KOPT-K1 (cell line): ENCODE results near the gene TIAM2.
"Not testable (repeated sequence)": the region's sequence is repeated elsewhere in the genome, so short reads cannot be mapped to it uniquely, and the experiment has no call there.

Source experiments
- H3K27ac ChIP-seq: fragments of 200-600 bp; sonication (generic); 2 replicates; pipeline ENCODE4 v1.5.1; 2016; ENCODE audit warnings: antibody characterized with exemption, mild to moderate bottlenecking, low read depth, low read length; ENCODE audit not compliant: poor library complexity, severe bottlenecking
- H3K36me3 ChIP-seq: fragments of 200-600 bp; sonication (generic); 2 replicates; pipeline ENCODE4 v1.5.1; 2017; ENCODE audit warnings: antibody characterized with exemption, mild to moderate bottlenecking, low read length, moderate library complexity; ENCODE audit not compliant: insufficient read depth
- H3K9me3 ChIP-seq: fragments of 200-600 bp; sonication (generic); 2 replicates; pipeline ENCODE4 v1.5.1; 2017; ENCODE audit warnings: antibody characterized with exemption, low read length, mild to moderate bottlenecking; ENCODE audit not compliant: insufficient read depth, poor library complexity, severe bottlenecking

Gene TIAM2

DNA sequence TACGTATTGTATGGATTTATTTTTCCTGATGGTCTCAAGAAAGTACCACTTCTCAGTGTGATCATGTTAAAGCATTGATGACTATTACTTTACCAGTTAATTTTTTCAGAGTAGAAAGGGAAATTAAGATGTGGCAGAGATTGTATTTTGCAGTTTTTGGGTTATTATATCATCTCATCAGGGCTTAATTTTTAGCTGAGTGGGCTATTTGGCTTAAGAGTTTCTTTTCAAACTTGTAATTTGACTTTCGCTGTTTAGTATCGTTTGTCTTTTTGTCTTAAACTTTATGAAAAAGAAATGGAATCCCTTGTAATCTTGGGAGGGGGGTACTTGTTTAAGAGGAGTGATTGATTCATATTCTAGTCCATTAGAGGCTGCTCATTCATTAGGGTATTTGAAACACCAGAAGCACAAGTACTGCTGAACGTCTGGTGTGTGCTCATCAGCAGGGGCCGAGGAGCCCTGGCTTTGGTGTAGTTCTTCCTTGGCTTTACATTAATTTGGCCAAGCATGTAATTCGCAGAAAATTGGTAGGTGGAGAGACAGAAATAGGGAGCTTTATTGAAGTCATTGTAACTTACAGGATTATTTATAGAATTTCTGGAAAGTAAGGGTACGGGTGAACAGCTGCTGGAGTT lies 112.4 kb downstream of the TIAM2 start:
- Histone ChIP-seq H3K36me3 (no peaks in the 10 kb centered on the region), H3K27ac (no peak overlapping the region)

DNA sequence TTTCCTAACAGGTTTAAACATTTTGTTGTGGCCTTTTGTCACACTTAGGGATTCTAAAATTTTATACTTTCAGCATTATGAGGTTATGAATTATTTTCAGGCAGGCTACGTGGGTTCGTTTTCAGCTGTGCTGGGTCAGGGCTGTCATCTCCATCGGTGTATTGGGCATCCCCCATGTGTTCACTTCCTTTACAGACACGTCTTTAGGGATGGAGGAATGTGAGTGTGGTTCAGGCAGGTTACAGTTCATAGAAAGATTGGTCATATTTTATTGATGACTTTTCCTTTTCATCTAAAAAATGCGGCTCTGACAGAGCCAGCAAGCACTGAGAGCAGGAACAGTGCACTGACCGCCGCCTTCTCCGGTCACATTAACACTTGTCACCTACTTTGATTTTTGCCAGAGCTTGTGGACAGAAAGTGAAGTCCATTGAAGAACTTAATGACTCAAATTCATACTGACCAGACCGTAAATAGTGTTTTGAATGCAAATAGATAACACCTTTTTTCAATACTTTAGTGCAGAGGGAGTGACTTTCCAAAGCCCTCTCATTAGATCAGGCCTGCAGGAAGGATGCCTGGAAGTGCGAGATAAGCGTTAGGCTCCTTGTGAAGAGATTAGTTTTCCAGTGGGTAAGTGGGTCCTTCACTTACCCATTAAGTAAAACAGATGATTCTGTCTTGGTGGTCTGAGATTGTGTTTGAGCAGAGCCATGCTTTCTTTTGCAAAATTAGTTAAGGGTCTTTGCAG lies 113.1 kb downstream of the TIAM2 start:
- Histone ChIP-seq H3K27ac (no peak overlapping the region), H3K36me3 (no peaks in the 10 kb centered on the region), H3K9me3 (no peaks in the 10 kb centered on the region)

More for the DNA sequence above, 112.4 kb downstream of the TIAM2 start:
- no peaks in the 10 kb centered on the region for H3K9me3 ChIP-seq

DNA sequence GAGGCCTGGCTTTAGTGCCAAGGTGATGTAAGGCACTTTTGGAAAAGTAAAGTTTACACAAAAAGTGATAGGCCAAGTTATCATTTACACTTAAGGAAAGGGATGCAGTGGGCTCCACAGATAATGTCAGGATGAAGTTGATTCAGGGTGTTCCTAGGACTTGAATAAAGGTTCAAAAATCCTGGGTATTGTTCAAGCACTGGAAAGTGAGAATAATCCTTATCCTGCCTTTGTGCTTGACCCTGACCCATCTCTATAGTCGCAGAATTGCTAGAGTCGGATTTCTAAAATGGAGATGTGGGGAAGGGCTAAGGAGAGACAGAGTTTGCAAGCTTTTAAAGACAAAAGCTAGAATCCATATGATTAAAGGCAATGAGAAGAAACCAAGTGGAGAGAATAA lies 115.6 kb downstream of the TIAM2 start:
- H3K9me3 ChIP-seq, result no peaks in the 10 kb centered on the region
- H3K36me3 ChIP-seq, result no peaks in the 10 kb centered on the region
- no peak overlapping the region for H3K27ac ChIP-seq

DNA sequence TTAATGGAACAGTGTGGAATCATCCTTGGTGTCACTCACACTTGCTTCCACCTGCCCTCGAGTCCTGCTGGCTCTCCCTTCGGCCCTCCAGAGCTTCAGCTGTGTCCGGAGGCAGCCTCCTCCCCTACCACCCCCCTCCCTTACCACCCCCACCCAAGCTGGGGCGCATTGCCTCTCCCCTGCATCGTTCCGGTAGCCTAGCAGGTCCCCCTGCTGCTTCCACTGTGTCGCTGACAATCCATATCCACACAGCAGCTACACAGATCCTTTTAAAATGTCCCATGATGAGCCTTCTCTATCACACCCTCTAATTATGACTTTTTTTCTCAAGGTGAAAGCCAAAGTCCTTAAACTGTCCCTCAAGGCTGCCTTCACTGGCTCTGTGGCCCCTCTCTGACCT lies 117.6 kb downstream of the TIAM2 start:
- Histone ChIP-seq H3K36me3 (no peaks in the 10 kb centered on the region), H3K9me3 (no peaks in the 10 kb centered on the region), H3K27ac (no peak overlapping the region)

DNA sequence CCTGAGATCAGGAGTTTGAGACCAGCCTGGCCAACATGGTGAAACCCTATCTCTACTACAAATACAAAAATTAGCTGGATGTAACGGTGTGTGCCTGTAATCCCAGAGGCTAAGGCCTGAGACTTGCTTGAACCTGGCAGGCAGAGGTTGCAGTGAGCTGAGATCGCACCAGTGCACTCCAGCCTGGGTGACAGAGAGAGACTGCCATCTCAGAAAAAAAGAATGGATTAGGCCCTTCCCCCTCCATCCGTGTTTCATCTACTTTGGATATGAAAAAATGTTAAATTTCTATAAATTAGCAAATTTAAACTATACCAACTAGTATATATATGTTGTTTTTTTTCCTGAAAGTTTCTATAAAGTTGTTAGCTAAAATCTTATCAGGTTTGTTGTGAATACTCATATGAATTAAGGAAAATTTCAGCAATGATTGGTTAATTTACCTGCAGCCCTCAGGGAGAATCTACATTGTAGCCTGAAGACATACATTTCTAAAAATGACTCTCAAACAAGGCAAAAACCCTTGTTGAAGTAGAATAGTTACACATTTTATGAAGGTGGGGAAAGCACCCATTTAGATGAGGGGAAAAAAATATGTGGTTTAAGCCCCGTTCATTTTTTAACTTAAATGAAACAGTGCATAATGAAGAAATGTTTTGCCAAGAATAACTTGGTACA lies 120.9 kb downstream of the TIAM2 start:
- Histone ChIP-seq H3K27ac (no peak overlapping the region), H3K36me3 (no peaks in the 10 kb centered on the region)

DNA sequence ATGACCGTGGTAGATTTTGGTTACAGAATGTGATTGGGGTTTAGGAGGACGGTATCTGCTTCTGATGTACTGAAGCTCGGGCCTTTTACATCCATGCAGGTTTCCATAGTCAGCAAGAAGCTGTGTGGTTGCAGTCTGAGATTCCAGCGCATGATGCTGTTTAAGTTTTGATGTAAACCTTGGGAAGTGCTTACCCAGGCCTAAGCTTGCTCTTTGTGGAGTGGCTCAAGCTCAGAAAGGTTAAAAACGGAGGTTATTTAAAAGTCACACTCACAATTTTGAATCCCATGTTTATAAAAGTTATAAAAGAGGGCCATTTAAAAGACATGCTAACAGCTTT lies 121.4 kb downstream of the TIAM2 start:
- Histone ChIP-seq H3K36me3 (no peaks in the 10 kb centered on the region), H3K27ac (no peak overlapping the region), H3K9me3 (no peaks in the 10 kb centered on the region)

More for the DNA sequence above, 120.9 kb downstream of the TIAM2 start:
- H3K9me3 ChIP-seq, result no peaks in the 10 kb centered on the region

DNA sequence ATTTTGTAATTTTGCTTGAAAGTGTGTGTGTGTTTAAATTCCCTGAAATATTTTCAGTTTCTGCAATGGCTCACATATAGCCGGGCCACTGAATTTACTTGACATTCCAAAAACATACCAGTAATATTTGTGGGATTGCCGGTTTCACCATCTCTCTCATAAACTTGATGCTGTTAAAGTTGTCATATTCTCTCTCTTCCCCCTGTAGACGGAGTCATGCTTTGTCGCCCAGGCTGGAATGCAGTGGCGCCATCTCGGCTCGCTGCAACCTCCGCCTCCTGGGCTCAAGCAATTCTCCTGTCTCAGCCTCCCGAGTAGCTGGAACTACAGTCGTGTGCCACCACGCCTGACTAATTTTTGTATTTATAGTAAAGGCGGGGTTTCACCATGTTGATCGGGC lies 122.1 kb downstream of the TIAM2 start:
- no peaks in the 10 kb centered on the region for H3K36me3 ChIP-seq
- H3K27ac ChIP-seq, result no peak overlapping the region
- no peaks in the 10 kb centered on the region for H3K9me3 ChIP-seq

DNA sequence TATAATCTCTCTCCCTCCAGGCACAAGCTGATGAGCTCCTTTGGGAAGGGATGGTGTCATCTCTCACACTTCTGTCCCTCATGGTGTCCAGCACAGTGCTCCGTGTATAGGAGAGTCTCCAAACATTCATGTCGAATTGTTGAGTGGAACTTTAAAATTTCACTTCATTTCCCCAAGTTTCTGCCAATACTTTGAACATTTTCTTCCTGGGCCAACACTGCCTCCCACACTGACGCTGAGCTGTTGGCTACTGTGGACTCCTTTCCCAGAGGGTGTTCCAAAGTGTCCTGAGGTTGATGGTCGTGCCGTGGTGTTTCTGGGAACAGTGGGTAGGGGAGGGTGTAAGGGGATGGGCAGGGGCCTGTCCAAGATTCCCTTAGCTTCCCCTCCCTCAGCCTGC lies 122.7 kb downstream of the TIAM2 start:
- no peaks in the 10 kb centered on the region for H3K9me3 ChIP-seq
- H3K27ac ChIP-seq, result no peak overlapping the region
- no peaks in the 10 kb centered on the region for H3K36me3 ChIP-seq

DNA sequence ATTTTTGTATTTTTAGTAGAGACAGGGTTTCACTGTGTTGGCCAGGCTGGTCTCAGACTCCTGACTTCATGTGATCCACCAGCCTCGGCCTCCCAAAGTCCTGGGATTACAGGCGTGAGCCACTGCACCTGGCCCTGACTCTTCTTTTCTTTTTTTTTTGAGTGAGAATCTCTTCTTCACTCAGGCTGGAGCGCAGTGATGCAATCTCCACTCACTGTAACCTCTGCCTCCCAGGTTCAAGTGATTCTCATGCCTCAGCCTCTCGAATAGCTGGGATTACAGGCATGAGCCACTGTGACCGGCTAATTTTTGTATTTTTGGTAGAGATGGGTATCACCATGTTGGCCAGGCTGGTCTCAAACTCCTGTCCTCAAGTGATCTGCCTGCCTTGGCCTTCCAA lies 124.1 kb downstream of the TIAM2 start:
- not testable (repeated sequence) for H3K27ac ChIP-seq, H3K9me3 ChIP-seq, H3K36me3 ChIP-seq

DNA sequence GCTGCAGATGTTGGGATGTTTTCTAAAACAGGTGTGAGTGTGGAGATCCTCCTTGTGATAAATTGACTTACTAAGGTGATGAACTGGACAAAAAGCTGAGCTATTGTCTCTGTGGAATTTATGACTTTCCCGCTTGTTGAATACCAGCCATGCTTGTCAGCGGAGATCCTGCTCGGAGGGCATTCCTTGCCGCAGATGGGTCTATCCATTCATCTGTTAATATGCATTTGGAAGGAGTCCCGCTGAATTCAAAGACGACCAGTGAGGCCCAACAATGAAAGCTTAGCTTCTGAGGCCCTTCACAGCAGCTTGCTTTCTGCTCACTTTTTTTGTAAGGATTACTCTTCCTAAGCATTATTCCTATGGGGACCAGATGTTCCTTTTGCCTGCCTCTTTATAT lies 124.9 kb downstream of the TIAM2 start:
- Histone ChIP-seq H3K36me3 (no peaks in the 10 kb centered on the region), H3K27ac (no peak overlapping the region), H3K9me3 (no peaks in the 10 kb centered on the region)

DNA sequence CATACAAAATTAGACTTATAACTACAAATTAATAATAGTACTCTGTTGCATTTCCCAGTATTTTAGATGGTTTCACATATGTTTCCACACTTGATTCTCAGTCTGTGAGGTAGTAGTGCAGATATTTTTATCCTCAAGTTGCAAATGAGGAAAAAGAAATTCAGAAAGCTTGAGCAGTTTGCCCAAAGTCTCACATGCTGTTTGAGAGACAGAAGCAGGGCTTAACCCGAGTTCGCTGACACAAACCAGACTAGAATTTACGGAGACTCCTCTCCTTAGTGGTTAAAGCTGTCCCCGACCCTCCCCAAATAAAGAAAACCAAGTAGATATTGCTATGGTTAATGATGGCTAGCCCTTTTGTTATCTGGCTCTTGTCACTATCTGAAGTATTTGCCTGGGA lies 126.2 kb downstream of the TIAM2 start:
- no peak overlapping the region for H3K27ac ChIP-seq
- H3K36me3 ChIP-seq, result no peaks in the 10 kb centered on the region

DNA sequence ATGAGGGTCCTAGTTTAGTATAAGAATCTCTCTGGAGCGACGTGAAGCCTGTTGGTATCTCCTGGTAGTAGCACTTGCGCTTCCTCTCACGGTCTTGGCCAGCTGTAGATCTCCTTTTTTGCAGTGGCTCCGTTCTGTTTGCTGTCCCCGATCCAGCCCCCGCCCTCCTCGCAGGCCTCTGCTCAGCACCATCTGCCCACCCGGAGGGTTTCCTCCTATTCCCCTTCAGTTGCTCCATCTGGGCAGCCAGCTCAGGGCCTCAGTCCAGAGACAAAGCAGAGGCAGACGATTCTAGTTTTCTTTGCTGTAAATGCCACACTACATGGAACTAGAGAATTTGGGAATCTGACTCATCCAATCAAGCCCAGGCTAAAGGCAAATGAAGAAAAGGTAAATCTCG lies 126.6 kb downstream of the TIAM2 start:
- no peaks in the 10 kb centered on the region for H3K36me3 ChIP-seq
- H3K27ac ChIP-seq, result no peak overlapping the region
- no peaks in the 10 kb centered on the region for H3K9me3 ChIP-seq

More for the DNA sequence above, 126.2 kb downstream of the TIAM2 start:
- H3K9me3 ChIP-seq, result no peaks in the 10 kb centered on the region

DNA sequence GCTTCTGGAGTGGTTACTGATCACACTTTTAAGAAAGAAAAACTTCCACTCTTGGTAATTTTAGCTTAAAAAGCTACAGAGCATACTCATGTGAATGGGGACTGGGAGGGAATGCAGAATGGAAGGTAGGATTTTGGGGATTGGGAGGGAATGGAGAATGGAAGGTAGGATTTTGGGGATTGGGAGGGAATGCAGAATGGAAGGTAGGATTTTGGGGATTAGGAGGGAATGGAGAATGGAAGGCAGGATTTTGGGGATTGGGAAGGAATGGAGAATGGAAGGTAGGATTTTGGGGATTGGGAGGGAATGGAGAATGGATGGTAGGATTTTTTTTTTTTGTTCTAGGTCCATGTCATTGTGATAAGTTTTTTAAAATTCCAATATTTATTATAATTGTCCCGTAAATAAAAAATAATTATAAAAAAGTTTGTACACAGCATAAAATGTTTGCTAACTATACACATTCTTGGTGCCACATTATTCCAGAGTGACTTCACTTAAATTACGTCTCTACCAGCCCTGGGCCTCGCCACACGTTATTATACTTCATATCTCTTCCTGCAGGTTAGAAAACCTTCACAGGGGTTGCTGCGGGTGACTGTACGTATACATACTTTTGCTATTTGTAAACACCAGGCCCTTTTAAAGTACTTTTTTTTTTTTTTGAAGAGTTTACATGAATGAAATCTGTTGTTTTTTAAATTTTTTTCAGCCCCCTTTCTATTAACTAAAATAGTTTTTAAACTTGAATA lies 127.3 kb downstream of the TIAM2 start:
- no peaks in the 10 kb centered on the region for H3K9me3 ChIP-seq
- no peaks in the 10 kb centered on the region for H3K36me3 ChIP-seq
- H3K27ac ChIP-seq, result no peak overlapping the region

DNA sequence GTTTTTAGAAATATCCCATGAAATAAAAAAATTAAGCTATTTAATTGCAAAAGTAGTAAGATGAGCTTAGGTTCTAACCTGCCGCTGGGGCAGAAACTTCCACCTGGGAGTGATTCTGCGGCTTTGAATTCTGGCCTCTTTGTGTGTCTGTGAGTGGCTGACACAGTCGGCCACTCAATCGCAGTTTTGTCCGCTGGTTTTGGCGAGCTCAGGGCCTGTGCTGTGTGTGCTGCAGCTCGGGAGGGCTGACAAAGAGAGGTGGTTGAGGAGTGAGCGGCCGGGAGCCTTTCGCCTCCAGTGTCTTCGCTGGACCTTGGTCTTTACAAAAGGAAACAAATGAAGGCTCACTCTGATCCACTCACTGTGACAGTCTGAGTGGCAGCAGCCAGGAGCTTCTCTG lies 128.4 kb downstream of the TIAM2 start:
- Histone ChIP-seq H3K9me3 (no peaks in the 10 kb centered on the region), H3K27ac (no peak overlapping the region), H3K36me3 (no peaks in the 10 kb centered on the region)

DNA sequence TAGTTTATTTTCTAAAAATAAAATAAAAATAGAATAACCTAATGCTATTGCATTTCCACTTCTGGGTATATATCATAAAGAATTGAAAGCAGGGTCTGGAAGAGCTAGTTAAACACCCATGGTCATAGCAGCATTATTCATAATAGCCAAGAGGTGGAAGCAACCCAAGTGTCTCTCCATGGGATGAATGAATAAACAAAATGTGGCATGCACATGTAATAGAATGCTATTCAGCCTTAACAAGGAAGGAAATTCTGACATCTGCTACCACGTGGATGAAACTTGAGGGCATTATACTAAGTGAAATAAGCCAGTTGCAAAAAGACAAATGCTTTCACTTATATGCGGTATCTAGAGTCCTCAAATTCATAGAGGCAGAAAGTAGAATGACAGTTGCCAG lies 130.8 kb downstream of the TIAM2 start:
- no peak overlapping the region for H3K27ac ChIP-seq
- no peaks in the 10 kb centered on the region for H3K9me3 ChIP-seq
- H3K36me3 ChIP-seq, result no peaks in the 10 kb centered on the region
